GM12875 (cell line): ENCODE results near the gene C5AR2.

ENCODE experiments used
- H3K4me3 ChIP-seq: one replicate; pipeline ENCODE4 v1.5.1; 2011; ENCODE audit warnings: low read depth, low read length, control low read depth
- TF ChIP-seq, protein P1 (sequence below): IDR thresholded peaks from 2 replicates; pipeline ENCODE4 v1.5.1; 2011; ENCODE audit warnings: low read depth, mild to moderate bottlenecking, control low read depth, inconsistent platforms, low read length, moderate library complexity, borderline replicate concordance; ENCODE audit not compliant: insufficient read depth

C5AR2 gene

DNA sequence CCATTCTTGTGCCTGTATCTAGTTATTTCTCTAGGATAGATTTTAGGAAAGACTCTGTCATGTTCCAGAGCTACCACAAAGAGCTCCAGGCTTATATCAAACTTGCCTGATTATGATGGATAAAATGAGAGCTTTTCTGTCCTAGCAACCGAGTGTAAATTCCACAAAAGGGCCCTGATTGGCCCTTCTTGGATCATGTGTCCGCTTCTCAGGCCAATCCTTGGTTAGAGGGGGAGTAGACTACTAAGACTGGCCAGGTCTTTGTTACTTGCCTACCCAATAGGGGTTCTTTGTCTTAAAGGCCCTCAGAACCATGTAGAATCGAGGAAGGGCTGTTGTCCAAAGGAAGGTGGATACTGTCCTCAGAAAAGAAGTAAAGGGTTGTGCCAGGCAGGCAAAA is 19.6 kb downstream of the C5AR2 start:
- no peak overlapping the region for H3K4me3 ChIP-seq
- TF ChIP-seq, protein P1, sequence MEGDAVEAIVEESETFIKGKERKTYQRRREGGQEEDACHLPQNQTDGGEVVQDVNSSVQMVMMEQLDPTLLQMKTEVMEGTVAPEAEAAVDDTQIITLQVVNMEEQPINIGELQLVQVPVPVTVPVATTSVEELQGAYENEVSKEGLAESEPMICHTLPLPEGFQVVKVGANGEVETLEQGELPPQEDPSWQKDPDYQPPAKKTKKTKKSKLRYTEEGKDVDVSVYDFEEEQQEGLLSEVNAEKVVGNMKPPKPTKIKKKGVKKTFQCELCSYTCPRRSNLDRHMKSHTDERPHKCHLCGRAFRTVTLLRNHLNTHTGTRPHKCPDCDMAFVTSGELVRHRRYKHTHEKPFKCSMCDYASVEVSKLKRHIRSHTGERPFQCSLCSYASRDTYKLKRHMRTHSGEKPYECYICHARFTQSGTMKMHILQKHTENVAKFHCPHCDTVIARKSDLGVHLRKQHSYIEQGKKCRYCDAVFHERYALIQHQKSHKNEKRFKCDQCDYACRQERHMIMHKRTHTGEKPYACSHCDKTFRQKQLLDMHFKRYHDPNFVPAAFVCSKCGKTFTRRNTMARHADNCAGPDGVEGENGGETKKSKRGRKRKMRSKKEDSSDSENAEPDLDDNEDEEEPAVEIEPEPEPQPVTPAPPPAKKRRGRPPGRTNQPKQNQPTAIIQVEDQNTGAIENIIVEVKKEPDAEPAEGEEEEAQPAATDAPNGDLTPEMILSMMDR = no peak

DNA sequence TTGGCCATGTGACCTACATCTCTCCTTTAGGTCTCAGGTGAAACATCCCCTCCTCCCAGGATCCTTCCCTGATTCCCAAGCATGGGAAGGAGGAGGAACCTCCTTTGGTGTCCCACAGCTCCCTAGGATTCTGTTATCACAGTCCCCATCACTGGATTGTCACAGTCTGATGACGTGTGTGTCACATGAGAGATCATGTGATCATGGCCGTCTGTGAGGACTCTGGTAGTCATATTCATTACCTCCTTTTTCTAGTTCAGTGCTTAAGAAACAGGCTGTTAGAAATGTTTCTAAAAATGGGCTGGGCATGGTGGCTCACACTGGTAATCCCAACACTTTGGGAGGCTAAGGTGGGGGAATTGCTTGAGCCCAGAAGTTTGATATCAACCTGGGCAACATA is 20.1 kb downstream of the C5AR2 start:
- TF ChIP-seq, protein P1 = no peak
- H3K4me3 ChIP-seq = no peak overlapping the region

DNA sequence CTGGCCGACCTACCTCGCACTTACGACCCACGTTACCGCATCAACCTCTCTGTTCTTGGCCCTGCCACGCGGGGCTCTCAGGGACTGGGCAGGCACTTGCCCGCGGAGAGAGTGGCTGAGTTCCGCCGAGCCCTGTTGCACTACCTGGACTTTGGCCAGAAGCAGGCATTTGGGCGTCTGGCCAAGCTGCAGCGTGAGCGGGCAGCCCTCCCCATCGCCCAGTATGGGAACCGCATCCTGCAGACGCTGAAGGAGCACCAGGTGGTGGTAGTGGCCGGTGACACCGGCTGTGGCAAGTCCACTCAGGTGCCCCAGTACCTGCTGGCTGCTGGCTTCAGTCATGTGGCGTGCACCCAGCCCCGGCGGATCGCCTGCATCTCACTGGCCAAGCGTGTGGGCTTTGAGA is 21.3 kb downstream of the C5AR2 start:
- H3K4me3 ChIP-seq = no peak overlapping the region
- TF ChIP-seq, protein P1 = no peak

DNA sequence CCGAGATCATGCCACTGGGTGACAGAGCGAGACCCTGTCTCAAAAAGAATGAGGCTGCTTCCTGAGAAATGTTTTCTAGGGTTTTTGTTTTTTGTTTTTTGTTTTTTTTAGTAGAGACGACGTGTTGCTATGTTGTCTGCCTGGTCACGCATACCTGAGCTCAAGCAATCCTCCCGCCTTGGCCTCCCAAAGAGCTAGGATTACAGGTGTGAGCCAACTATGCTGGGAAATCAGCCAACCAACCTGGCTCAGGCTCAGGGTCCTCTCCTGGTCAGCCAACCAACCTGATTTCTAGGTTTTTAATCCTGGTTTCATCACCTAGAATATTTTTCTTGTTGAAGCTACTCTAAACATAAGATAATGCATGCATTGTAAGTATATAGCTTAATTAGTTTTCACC is 24.9 kb downstream of the C5AR2 start:
- TF ChIP-seq, protein P1 = no peak
- no peak overlapping the region for H3K4me3 ChIP-seq

DNA sequence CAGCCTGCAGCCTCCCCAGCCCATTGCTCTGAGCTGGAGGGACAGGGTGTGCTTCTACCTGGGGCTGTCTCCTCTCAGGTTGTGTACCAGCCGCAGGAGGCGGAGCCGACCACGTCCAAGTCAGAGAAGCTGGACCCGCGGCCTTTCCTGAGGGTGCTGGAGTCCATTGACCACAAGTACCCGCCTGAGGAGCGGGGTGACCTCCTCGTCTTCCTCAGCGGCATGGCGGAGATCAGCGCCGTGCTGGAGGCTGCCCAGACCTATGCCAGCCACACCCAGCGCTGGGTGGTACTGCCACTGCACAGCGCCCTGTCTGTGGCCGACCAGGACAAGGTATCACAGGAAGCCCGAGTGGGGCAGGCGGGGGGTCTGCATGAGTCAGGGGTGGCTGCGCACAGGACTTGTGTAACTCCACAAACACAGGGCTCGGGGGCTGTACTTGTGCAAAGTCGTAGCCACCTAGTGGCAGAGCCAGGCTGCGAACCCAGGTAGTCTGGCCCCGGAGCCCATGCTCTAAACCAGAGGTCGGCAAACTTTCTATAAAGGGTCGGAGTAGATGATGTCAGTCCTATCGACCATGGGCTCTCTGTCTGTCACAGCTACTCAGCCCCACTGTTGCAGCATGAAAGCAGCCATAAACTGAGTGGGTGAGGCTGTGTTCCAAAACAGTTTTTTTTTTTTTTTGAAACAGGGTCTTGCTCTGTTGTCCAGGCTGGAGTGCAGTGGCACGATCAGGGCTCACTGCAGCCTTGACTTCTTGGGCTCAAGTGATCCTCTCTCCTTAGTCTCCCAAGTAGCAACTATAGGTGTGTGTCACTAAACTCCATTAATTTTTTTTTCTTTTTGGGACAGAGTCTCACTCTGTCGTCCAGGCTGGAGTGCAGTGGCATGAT is 26.1 kb downstream of the C5AR2 start:
- TF ChIP-seq, protein P1 = peak; percentile 42; the same call in 1 of the 2 replicates
- H3K4me3 ChIP-seq = no peak overlapping the region

DNA sequence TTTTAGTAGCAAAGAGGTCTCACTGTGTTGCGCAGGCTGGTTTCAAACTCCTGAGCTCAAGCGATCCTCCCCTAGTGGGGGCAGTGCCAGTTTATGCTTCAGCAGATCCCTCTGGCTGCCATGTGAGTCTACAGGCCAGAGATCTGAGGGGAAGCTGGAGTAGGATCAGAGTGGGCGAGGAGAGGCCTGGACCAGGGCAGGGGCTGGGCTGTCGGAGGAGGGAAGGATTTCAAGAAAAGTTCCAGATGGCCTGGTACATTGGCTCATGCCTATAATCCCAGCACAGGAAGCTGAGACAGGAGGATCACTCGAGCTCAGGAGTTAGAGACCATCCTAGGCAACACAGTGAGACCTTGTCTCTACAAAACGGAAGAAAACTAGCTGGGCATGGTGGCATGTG is 27.0 kb downstream of the C5AR2 start:
- no peak overlapping the region for H3K4me3 ChIP-seq
- TF ChIP-seq, protein P1 = no peak

DNA sequence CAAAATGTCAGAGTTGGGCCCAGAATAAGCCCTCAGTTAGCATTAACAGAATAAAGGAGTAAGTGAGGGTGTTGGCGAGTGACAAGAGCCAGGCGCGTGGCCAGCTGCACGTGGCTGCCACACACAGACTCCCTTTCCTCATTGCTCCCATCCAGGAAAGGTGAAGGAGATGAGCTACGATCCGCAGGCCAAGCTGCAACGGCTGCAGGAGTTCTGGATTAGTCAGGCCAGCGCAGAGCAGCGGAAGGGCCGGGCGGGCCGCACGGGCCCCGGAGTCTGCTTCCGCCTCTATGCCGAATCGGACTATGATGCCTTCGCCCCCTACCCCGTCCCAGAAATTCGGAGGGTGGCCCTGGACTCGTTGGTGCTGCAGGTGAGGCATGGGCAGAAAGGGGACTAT is 30.3 kb downstream of the C5AR2 start:
- no peak overlapping the region for H3K4me3 ChIP-seq
- TF ChIP-seq, protein P1 = no peak
